GM11168 (cell line): ENCODE measurements around the gene FNDC3B.

Source experiments
- in situ Hi-C: fragments of 300-500 bp; cut with MboI; formaldehyde crosslinking; loops from one replicate; pipeline ENCODE4 v1.12.0; 2022; ENCODE audit warnings: low sequenced_read_pairs; ENCODE audit not compliant: unreplicated experiment

FNDC3B gene

GRCh38 chr3:172268425-172268824, 229.0 kb downstream of the FNDC3B start:
- in situ Hi-C loops = no loop called here

- in situ Hi-C loops = no loop called here
These were observed 229.5 kb downstream of the FNDC3B start for GRCh38 chr3:172268868-172269267.

GRCh38 chr3:172270557-172271166, 231.3 kb downstream of the FNDC3B start:
- in situ Hi-C loops = no loop called here

- in situ Hi-C loops = no loop called here
These were observed 232.1 kb downstream of the FNDC3B start for GRCh38 chr3:172271386-172271976.

GRCh38 chr3:172272698-172273097, 233.3 kb downstream of the FNDC3B start:
- in situ Hi-C loops = no loop called here

- in situ Hi-C loops = no loop called here
These were observed 234.0 kb downstream of the FNDC3B start for GRCh38 chr3:172273378-172273777.

GRCh38 chr3:172274906-172275305, 235.5 kb downstream of the FNDC3B start:
- in situ Hi-C loops = no loop called here

GRCh38 chr3:172275586-172275985, 236.2 kb downstream of the FNDC3B start:
- in situ Hi-C loops = no loop called here

GRCh38 chr3:172276103-172276502, 236.7 kb downstream of the FNDC3B start:
- in situ Hi-C loops = no loop called here

GRCh38 chr3:172277151-172277652, 237.8 kb downstream of the FNDC3B start:
- in situ Hi-C loops = no loop called here

- in situ Hi-C loops = no loop called here
These were observed 239.8 kb downstream of the FNDC3B start for GRCh38 chr3:172279191-172279640.

GRCh38 chr3:172279974-172280373, 240.6 kb downstream of the FNDC3B start:
- in situ Hi-C loops = no loop called here

GRCh38 chr3:172280406-172281051, 241.2 kb downstream of the FNDC3B start:
- in situ Hi-C loops = no loop called here

GRCh38 chr3:172281884-172282283, 242.5 kb downstream of the FNDC3B start:
- in situ Hi-C loops = no loop called here

- in situ Hi-C loops = no loop called here
These were observed 243.5 kb downstream of the FNDC3B start for GRCh38 chr3:172282850-172283249.

- in situ Hi-C loops = no loop called here
These were observed 244.5 kb downstream of the FNDC3B start for GRCh38 chr3:172283841-172284357.

- in situ Hi-C loops = no loop called here
These were observed 246.5 kb downstream of the FNDC3B start for GRCh38 chr3:172285844-172286243.

GRCh38 chr3:172286548-172287148, 247.3 kb downstream of the FNDC3B start:
- in situ Hi-C loops = no loop called here

GRCh38 chr3:172287937-172288477, 248.6 kb downstream of the FNDC3B start:
- in situ Hi-C loops = no loop called here

- in situ Hi-C loops = no loop called here
These were observed 249.3 kb downstream of the FNDC3B start for GRCh38 chr3:172288651-172289050.

GRCh38 chr3:172289583-172289982, 250.2 kb downstream of the FNDC3B start:
- in situ Hi-C loops = no loop called here
